ENCODE data around the gene PDIA6. TPM values are rescaled to one million over a fixed set of nuclear protein-coding genes. Genes with fewer than 3 reads are reported as not detected.

Gene PDIA6
- total RNA-seq, 1 donor from 2014 or later: 346 TPM

- no peak for FAIRE-seq
- H3K4me3 Mint-ChIP-seq (ENCODE audit: unreplicated experiment): no peak overlapping the region
These were observed 49.2 kb upstream of the PDIA6 start for GRCh38 chr2:10861765-10862164.

DNA sequence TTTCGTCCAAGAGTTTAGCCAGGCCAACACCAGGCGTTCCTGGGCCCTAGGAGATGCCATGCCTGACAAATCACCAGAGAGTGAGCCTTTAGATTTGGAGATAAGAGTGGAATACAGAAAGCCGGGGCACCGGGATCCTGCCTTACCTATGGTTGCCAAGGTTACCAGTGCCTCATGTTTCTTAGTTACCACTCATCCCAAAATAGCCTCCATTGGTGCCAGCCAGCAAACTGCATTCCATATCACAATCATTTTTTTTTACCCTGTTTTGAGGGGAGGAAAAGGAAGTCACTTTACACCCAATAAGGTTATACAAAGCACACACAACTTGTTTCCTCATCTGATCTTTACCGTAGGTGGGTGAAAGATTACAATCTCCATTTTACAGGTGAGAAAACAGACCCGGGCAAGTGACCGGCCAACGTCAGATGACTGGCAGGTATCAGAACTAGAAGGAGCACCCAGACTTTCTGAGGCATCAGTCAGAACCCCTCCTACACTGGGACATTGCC lies 48.3 kb upstream of the PDIA6 start:
- Mint-ChIP-seq H3K9me3 (ENCODE audit: unreplicated experiment) (peaks cover 3% of the 10 kb centered on the region), H3K4me1 (ENCODE audit: low read depth, unreplicated experiment) (no peaks in the 10 kb centered on the region), H3K27me3 (ENCODE audit: low read depth, unreplicated experiment) (peaks cover 53% of the 10 kb centered on the region), H3K36me3 (ENCODE audit: low read depth, unreplicated experiment) (no peaks in the 10 kb centered on the region), H3K27ac (ENCODE audit: unreplicated experiment) (peak overlapping the region; percentile 53), H3K4me3 (ENCODE audit: unreplicated experiment) (no peak overlapping the region)
- DNase-seq (ENCODE audit: low read depth) (no peak), FAIRE-seq (no peak)
- Histone ChIP-seq H3K79me2 (ENCODE audit: insufficient read depth, low read length) (no peaks in the 10 kb centered on the region), H2AFZ (ENCODE audit: low read depth, low read length) (no peak overlapping the region), H3K4me2 (ENCODE audit: low read length) (no peak overlapping the region), H3K4me1 (ENCODE audit: insufficient read depth, low read length) (no peaks in the 10 kb centered on the region), H3K27me3 (ENCODE audit: insufficient read depth, low read length) (peaks cover 17% of the 10 kb centered on the region), H3K9ac (ENCODE audit: low read length) (no peak overlapping the region), H3K4me3 (ENCODE audit: insufficient read depth, low read depth, low read length) (no peak overlapping the region), H3K36me3 (ENCODE audit: insufficient read depth, low read length) (no peaks in the 10 kb centered on the region), H4K20me1 (ENCODE audit: insufficient read depth, low read length) (no peaks in the 10 kb centered on the region), H3K27ac (ENCODE audit: low read depth, low read length) (no peak overlapping the region), H3K9me3 (ENCODE audit: insufficient read depth, low read depth, low read length) (no peaks in the 10 kb centered on the region)
- TF ChIP-seq, protein P1, sequence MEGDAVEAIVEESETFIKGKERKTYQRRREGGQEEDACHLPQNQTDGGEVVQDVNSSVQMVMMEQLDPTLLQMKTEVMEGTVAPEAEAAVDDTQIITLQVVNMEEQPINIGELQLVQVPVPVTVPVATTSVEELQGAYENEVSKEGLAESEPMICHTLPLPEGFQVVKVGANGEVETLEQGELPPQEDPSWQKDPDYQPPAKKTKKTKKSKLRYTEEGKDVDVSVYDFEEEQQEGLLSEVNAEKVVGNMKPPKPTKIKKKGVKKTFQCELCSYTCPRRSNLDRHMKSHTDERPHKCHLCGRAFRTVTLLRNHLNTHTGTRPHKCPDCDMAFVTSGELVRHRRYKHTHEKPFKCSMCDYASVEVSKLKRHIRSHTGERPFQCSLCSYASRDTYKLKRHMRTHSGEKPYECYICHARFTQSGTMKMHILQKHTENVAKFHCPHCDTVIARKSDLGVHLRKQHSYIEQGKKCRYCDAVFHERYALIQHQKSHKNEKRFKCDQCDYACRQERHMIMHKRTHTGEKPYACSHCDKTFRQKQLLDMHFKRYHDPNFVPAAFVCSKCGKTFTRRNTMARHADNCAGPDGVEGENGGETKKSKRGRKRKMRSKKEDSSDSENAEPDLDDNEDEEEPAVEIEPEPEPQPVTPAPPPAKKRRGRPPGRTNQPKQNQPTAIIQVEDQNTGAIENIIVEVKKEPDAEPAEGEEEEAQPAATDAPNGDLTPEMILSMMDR (IDR thresholded peaks at IDR 0.05; ENCODE audit: insufficient read depth, low read depth, low read length): no peak
- TF ChIP-seq EZH2 (IDR thresholded peaks at IDR 0.05; ENCODE audit: insufficient read depth, low read length): no peak

More at GRCh38 chr2:10861765-10862164, 49.2 kb upstream of the PDIA6 start:
- peaks cover 24% of the 10 kb centered on the region for H3K27me3 ChIP-seq (ENCODE audit: insufficient read depth, low read length)
- H3K4me2 ChIP-seq (ENCODE audit: low read length): no peak overlapping the region
- peaks cover 2% of the 10 kb centered on the region for H3K36me3 Mint-ChIP-seq (ENCODE audit: low read depth, unreplicated experiment)
- no peak overlapping the region for H3K27ac Mint-ChIP-seq (ENCODE audit: unreplicated experiment)
- DNase-seq (ENCODE audit: low read depth): no peak
- no peak overlapping the region for H3K27ac ChIP-seq (ENCODE audit: low read depth, low read length)
- H2AFZ ChIP-seq (ENCODE audit: low read depth, low read length): no peak overlapping the region
- peaks cover 56% of the 10 kb centered on the region for H3K27me3 Mint-ChIP-seq (ENCODE audit: low read depth, unreplicated experiment)
- no peaks in the 10 kb centered on the region for H4K20me1 ChIP-seq (ENCODE audit: insufficient read depth, low read length)
- H3K4me3 ChIP-seq (ENCODE audit: insufficient read depth, low read depth, low read length): no peak overlapping the region
- H3K9me3 ChIP-seq (ENCODE audit: insufficient read depth, low read depth, low read length): no peaks in the 10 kb centered on the region
- no peaks in the 10 kb centered on the region for H3K79me2 ChIP-seq (ENCODE audit: insufficient read depth, low read length)
- H3K4me1 ChIP-seq (ENCODE audit: insufficient read depth, low read length): no peaks in the 10 kb centered on the region
- H3K9me3 Mint-ChIP-seq (ENCODE audit: unreplicated experiment): peaks cover 3% of the 10 kb centered on the region
- no peak for TF ChIP-seq EZH2 (IDR thresholded peaks at IDR 0.05; ENCODE audit: insufficient read depth, low read length)
- TF ChIP-seq, protein P1 (IDR thresholded peaks at IDR 0.05; ENCODE audit: insufficient read depth, low read depth, low read length): no peak
- H3K36me3 ChIP-seq (ENCODE audit: insufficient read depth, low read length): no peaks in the 10 kb centered on the region
- no peaks in the 10 kb centered on the region for H3K4me1 Mint-ChIP-seq (ENCODE audit: low read depth, unreplicated experiment)
- H3K9ac ChIP-seq (ENCODE audit: low read length): no peak overlapping the region

GRCh38 chr2:10860081-10860813 lies 47.7 kb upstream of the PDIA6 start:
- H3K27ac Mint-ChIP-seq (ENCODE audit: unreplicated experiment): peak overlapping the region; percentile 53
- Histone ChIP-seq H2AFZ (ENCODE audit: low read depth, low read length) (no peak overlapping the region), H4K20me1 (ENCODE audit: insufficient read depth, low read length) (no peaks in the 10 kb centered on the region), H3K27me3 (ENCODE audit: insufficient read depth, low read length) (peaks cover 12% of the 10 kb centered on the region), H3K4me1 (ENCODE audit: insufficient read depth, low read length) (no peaks in the 10 kb centered on the region), H3K4me3 (ENCODE audit: insufficient read depth, low read depth, low read length) (no peak overlapping the region), H3K79me2 (ENCODE audit: insufficient read depth, low read length) (no peaks in the 10 kb centered on the region), H3K9me3 (ENCODE audit: insufficient read depth, low read depth, low read length) (no peaks in the 10 kb centered on the region), H3K4me2 (ENCODE audit: low read length) (no peak overlapping the region), H3K27ac (ENCODE audit: low read depth, low read length) (no peak overlapping the region), H3K9ac (ENCODE audit: low read length) (no peak overlapping the region), H3K36me3 (ENCODE audit: insufficient read depth, low read length) (no peaks in the 10 kb centered on the region)
- FAIRE-seq (no peak), DNase-seq (ENCODE audit: low read depth) (no peak)
- peaks cover 3% of the 10 kb centered on the region for H3K9me3 Mint-ChIP-seq (ENCODE audit: unreplicated experiment)
- H3K36me3 Mint-ChIP-seq (ENCODE audit: low read depth, unreplicated experiment): no peaks in the 10 kb centered on the region
- no peak for TF ChIP-seq EZH2 (IDR thresholded peaks at IDR 0.05; ENCODE audit: insufficient read depth, low read length)
- TF ChIP-seq, protein P1 (IDR thresholded peaks at IDR 0.05; ENCODE audit: insufficient read depth, low read depth, low read length): no peak
- no peak overlapping the region for H3K4me3 Mint-ChIP-seq (ENCODE audit: unreplicated experiment)
- H3K27me3 Mint-ChIP-seq (ENCODE audit: low read depth, unreplicated experiment): peaks cover 47% of the 10 kb centered on the region
- no peaks in the 10 kb centered on the region for H3K4me1 Mint-ChIP-seq (ENCODE audit: low read depth, unreplicated experiment)

Data from astrocyte (in vitro differentiated cells and primary cell).